ENCODE results near the gene GFI1. TPM values are rescaled to one million over a fixed set of nuclear protein-coding genes. Genes with fewer than 3 reads are reported as not detected.

Gene GFI1
- total and polyA plus RNA-seq, 2 of the 8 experiments (the other 6 are each of a cell fraction or from before 2014, with no cell fraction given): 0.08 to 0.17 TPM

- H2BK120ac ChIP-seq (replicated peaks; ENCODE audit: low read depth, low read length): no peak overlapping the region
- no peak for TF ChIP-seq YY1 (IDR thresholded peaks at IDR 0.05; ENCODE audit: low read depth, low read length)
- TF ChIP-seq SIN3A (conservative IDR thresholded peaks at IDR 0.05 in 1 of 2, IDR thresholded peaks at IDR 0.05 in 1 of 2; ENCODE audit: low read depth in 1 of 2, low read length in 2 of 2): no peak
- TF ChIP-seq KDM1A (IDR thresholded peaks at IDR 0.05; ENCODE audit: borderline replicate concordance, low read length): no peak
- no peak for TF ChIP-seq CBX5 (IDR thresholded peaks at IDR 0.05; ENCODE audit: low read depth, low read length)
- no peak for TF ChIP-seq HDAC2 (IDR thresholded peaks at IDR 0.05; ENCODE audit: borderline replicate concordance in 1 of 2, low read depth in 2 of 2, low read length in 2 of 2)
- no peak for TF ChIP-seq FOSL1 (IDR thresholded peaks at IDR 0.05; ENCODE audit: insufficient read depth, low read depth, low read length)
- TF ChIP-seq SIRT6 (IDR thresholded peaks at IDR 0.05; ENCODE audit: low read length): no peak
- no peak for TF ChIP-seq TAF7 (optimal IDR thresholded peaks at IDR 0.05; ENCODE audit: borderline replicate concordance, low read depth, low read length)
- no peak overlapping the region for H3K9ac ChIP-seq (replicated peaks in 1 of 4; ENCODE audit: extremely low read depth in 1 of 4, low read depth in 3 of 4, low read length in 3 of 4)
- no peak overlapping the region for H3K4me2 ChIP-seq (ENCODE audit: insufficient read depth in 1 of 2, low read depth in 2 of 2, low read length in 2 of 2)
- WGBS, 2 experiments (ENCODE audit: extremely low coverage in 1 of 2, insufficient coverage in 1 of 2, insufficient read length in 1 of 2, insufficient replicate concordance in 2 of 2, low coverage in 1 of 2, low lambda C conversion rate in 2 of 2, missing lambda C conversion rate in 1 of 2): 100% methylated on average over 2 of the region's 2 CpGs; no CpG with 5 or more reads in 1 of the 2 experiments
- no peak overlapping the region for H3K18ac ChIP-seq (ENCODE audit: extremely low read depth, low read length)
- FAIRE-seq (no peak), DNase-seq (ENCODE audit: low read depth in 1 of 2, low spot score in 2 of 2) (no peak)
- H4K20me1 ChIP-seq (replicated peaks in 1 of 2; ENCODE audit: control insufficient read depth in 1 of 2, insufficient read depth in 2 of 2, low read length in 2 of 2): no peaks in the 10 kb centered on the region
- H3K27me3 ChIP-seq (replicated peaks in 1 of 4; ENCODE audit: control insufficient read depth in 3 of 4, extremely low read depth in 1 of 4, insufficient read depth in 3 of 4, low read length in 3 of 4): no peaks in the 10 kb centered on the region; a peak in 1 of 7 replicates
- H3K23ac ChIP-seq (ENCODE audit: insufficient read length): no peak overlapping the region
- H4K5ac ChIP-seq (ENCODE audit: insufficient read length, low read depth, low read length): no peak overlapping the region
- H3K56ac ChIP-seq (replicated peaks; ENCODE audit: insufficient read length, low read depth, low read length): no peak overlapping the region
- no peak overlapping the region for H2BK5ac ChIP-seq (ENCODE audit: low read depth, low read length)
- no peaks in the 10 kb centered on the region for H3K9me3 ChIP-seq (ENCODE audit: insufficient read depth in 2 of 2, low read depth in 1 of 2, low read length in 1 of 2)
- H2AFZ ChIP-seq (ENCODE audit: low read length): no peak overlapping the region
- no peak overlapping the region for H2BK20ac ChIP-seq (ENCODE audit: low read length)
- H3K23me2 ChIP-seq (ENCODE audit: low read depth, low read length): no peaks in the 10 kb centered on the region
- H3K27ac ChIP-seq (ENCODE audit: low read depth, low read length): no peak overlapping the region
- H3K4me1 ChIP-seq (replicated peaks in 1 of 4; ENCODE audit: control insufficient read depth in 3 of 4, insufficient read depth in 4 of 4, low read length in 3 of 4): peaks cover 0 to 7% (median 1%) of the 10 kb centered on the region in 4 experiments; a peak in 1 of 7 replicates
- no peaks in the 10 kb centered on the region for H3K79me1 ChIP-seq (ENCODE audit: low read depth, low read length)
- POLR2A ChIA-PET (ENCODE audit: partially characterized antibody): interaction anchor here (0.6 kb wide), 1 partner anchor 48 kb away, joined by 3 read pairs; no protein-coding TSS in a partner anchor
- CTCF ChIA-PET (ENCODE audit: partially characterized antibody): no interaction called here
- no peak overlapping the region for H3K14ac ChIP-seq (ENCODE audit: insufficient read length)
- H2BK15ac ChIP-seq (ENCODE audit: low read length): no peak overlapping the region
- no peak overlapping the region for H2BK12ac ChIP-seq (ENCODE audit: low read depth, low read length)
- H3K4me3 ChIP-seq (ENCODE audit: extremely low read depth in 1 of 4, insufficient read depth in 2 of 4, low read depth in 3 of 4, low read length in 4 of 4): no peak overlapping the region
- no peaks in the 10 kb centered on the region for H3K79me2 ChIP-seq (ENCODE audit: control insufficient read depth in 1 of 2, insufficient read depth in 2 of 2, low read length in 2 of 2)
- H4K91ac ChIP-seq (replicated peaks; ENCODE audit: insufficient read length, low read length): no peak overlapping the region
- H3K36me3 ChIP-seq (ENCODE audit: control insufficient read depth in 2 of 4, insufficient read depth in 4 of 4, low read length in 3 of 4): no peaks in the 10 kb centered on the region; a peak in 1 of 8 replicates
- H2AK5ac ChIP-seq (ENCODE audit: low read depth, low read length): no peak overlapping the region
- no peak overlapping the region for H3K4ac ChIP-seq (replicated peaks; ENCODE audit: insufficient read length, low read depth, low read length)
- no peak overlapping the region for H4K8ac ChIP-seq (ENCODE audit: extremely low read depth, insufficient read depth, low read length)
Measured at GRCh38 chr1:92445865-92446264, 40.9 kb downstream of the GFI1 start.

Measured in H1 (cell line).